ENCODE measurements around the gene BLID. TPM values are rescaled to one million over a fixed set of nuclear protein-coding genes. Genes with fewer than 3 reads are reported as not detected.
A peak's percentile ranks its signal among the peaks of the same experiment; 100 is the strongest.

Gene BLID
- total and polyA plus RNA-seq, 2 of the 8 experiments (the other 6 are each of a cell fraction or from before 2014, with no cell fraction given), result not detected

DNA sequence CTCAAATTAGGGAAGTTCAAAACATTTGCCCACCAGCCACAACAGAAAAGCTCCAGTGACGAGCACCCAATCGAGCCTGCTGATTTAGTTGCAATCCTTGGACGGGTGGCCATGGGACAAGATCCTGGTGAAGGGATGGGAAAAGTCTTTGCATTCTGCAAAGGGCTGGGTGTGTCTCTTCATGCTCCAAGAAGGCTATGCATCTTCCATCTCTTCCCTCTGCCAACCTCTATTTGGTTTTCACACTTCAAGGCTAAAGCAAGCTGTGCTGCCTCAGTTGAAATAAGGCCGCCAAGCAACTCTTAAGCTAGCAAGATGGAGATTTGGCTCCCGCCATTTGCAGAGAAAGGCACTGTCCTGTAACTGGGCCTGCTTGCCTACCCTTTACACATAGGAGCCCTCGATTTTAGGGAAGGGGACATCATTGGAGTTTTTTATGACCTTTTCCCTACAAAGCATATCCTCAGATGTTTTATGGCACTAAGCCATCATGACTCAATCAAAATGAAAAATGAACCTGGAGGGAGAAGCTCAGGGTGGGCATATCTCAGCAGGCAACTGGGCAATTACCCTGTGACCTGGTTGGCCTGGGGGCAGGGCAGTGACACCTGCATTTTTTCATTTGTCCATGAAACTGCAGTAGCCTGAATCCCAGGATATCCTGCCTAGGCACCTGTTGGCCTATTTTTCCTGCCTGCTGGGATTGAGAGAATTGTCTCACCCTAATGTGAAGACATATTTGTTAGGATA lies 45.0 kb upstream of the BLID start:
- Histone ChIP-seq H3K4me1 (replicated peaks in 1 of 4; ENCODE audit: control insufficient read depth in 3 of 4, insufficient read depth in 4 of 4, low read length in 3 of 4) (peaks cover 0 to 7% (median 4%) of the 10 kb centered on the region in 4 experiments; a peak in 4 of 7 replicates), H3K79me1 (ENCODE audit: low read depth, low read length) (no peaks in the 10 kb centered on the region), H3K4me2 (ENCODE audit: insufficient read depth in 1 of 2, low read depth in 2 of 2, low read length in 2 of 2) (no peak overlapping the region), H3K14ac (ENCODE audit: insufficient read length) (no peak overlapping the region), H3K56ac (replicated peaks; ENCODE audit: insufficient read length, low read depth, low read length) (no peak overlapping the region), H3K23me2 (ENCODE audit: low read depth, low read length) (no peaks in the 10 kb centered on the region), H2BK12ac (ENCODE audit: low read depth, low read length) (peak overlapping the region; percentile 53; the same call in 1 of the 2 replicates), H3K4ac (replicated peaks; ENCODE audit: insufficient read length, low read depth, low read length) (no peak overlapping the region), H2BK20ac (ENCODE audit: low read length) (no peak overlapping the region), H3K18ac (ENCODE audit: extremely low read depth, low read length) (no peak overlapping the region), H2BK5ac (ENCODE audit: low read depth, low read length) (no peak overlapping the region), H3K27ac (ENCODE audit: low read depth, low read length) (no peak overlapping the region), H2BK120ac (replicated peaks; ENCODE audit: low read depth, low read length) (no peak overlapping the region), H2AK5ac (ENCODE audit: low read depth, low read length) (peak overlapping the region; percentile 77; the same call in 1 of the 2 replicates), H3K79me2 (ENCODE audit: control insufficient read depth in 1 of 2, insufficient read depth in 2 of 2, low read length in 2 of 2) (no peaks in the 10 kb centered on the region), H4K20me1 (replicated peaks in 1 of 2; ENCODE audit: control insufficient read depth in 1 of 2, insufficient read depth in 2 of 2, low read length in 2 of 2) (no peaks in the 10 kb centered on the region), H4K8ac (ENCODE audit: extremely low read depth, insufficient read depth, low read length) (no peak overlapping the region), H4K91ac (replicated peaks; ENCODE audit: insufficient read length, low read length) (no peak overlapping the region), H2BK15ac (ENCODE audit: low read length) (no peak overlapping the region), H3K36me3 (ENCODE audit: control insufficient read depth in 2 of 4, insufficient read depth in 4 of 4, low read length in 3 of 4) (no peaks in the 10 kb centered on the region), H3K23ac (ENCODE audit: insufficient read length) (no peak overlapping the region), H3K9me3 (ENCODE audit: insufficient read depth in 2 of 2, low read depth in 1 of 2, low read length in 1 of 2) (no peaks in the 10 kb centered on the region), H3K27me3 (replicated peaks in 1 of 4; ENCODE audit: control insufficient read depth in 3 of 4, extremely low read depth in 1 of 4, insufficient read depth in 3 of 4, low read length in 3 of 4) (no peaks in the 10 kb centered on the region), H3K9ac (replicated peaks in 1 of 4; ENCODE audit: extremely low read depth in 1 of 4, low read depth in 3 of 4, low read length in 3 of 4) (no peak overlapping the region), H2AFZ (ENCODE audit: low read length) (no peak overlapping the region), H3K4me3 (ENCODE audit: extremely low read depth in 1 of 4, insufficient read depth in 2 of 4, low read depth in 3 of 4, low read length in 4 of 4) (no peak overlapping the region), H4K5ac (ENCODE audit: insufficient read length, low read depth, low read length) (no peak overlapping the region)
- WGBS, 2 experiments (ENCODE audit: extremely low coverage in 1 of 2, insufficient coverage in 1 of 2, insufficient read length in 1 of 2, insufficient replicate concordance in 2 of 2, low coverage in 1 of 2, low lambda C conversion rate in 2 of 2, missing lambda C conversion rate in 1 of 2), result 87% methylated on average over 6 of the region's 6 CpGs; no CpG with 5 or more reads in 1 of the 2 experiments
- POLR2A ChIA-PET (ENCODE audit: partially characterized antibody), result no interaction called here
- CTCF ChIA-PET (ENCODE audit: partially characterized antibody), result interaction anchor here (1.2 kb wide), 1 partner anchor 506 kb away, joined by 3 read pairs; no protein-coding TSS in a partner anchor
- no peak for DNase-seq (ENCODE audit: low read depth in 1 of 2, low spot score in 2 of 2)
- FAIRE-seq, result no peak
- no peak for TF ChIP-seq SP2 (IDR thresholded peaks at IDR 0.05; ENCODE audit: low read length)
- TF ChIP-seq RAD21 (IDR thresholded peaks at IDR 0.05 in 1 of 2, conservative IDR thresholded peaks at IDR 0.05 in 1 of 2; ENCODE audit: low read depth in 2 of 2, low read length in 2 of 2), result no peak
- TF ChIP-seq RXRA (IDR thresholded peaks at IDR 0.05; ENCODE audit: insufficient read depth, low read depth, low read length), result no peak
- no peak for TF ChIP-seq FOSL1 (IDR thresholded peaks at IDR 0.05; ENCODE audit: insufficient read depth, low read depth, low read length)
- TF ChIP-seq NRF1 (IDR thresholded peaks at IDR 0.05; ENCODE audit: low read depth, low read length), result no peak
- TF ChIP-seq CTBP2 (IDR thresholded peaks at IDR 0.05; ENCODE audit: borderline replicate concordance, insufficient read depth, insufficient read length, low read length), result no peak
- TF ChIP-seq SRF (IDR thresholded peaks at IDR 0.05; ENCODE audit: low read depth, low read length), result no peak
- no peak for TF ChIP-seq EGR1 (IDR thresholded peaks at IDR 0.05; ENCODE audit: borderline replicate concordance, low read depth, low read length)
- no peak for TF ChIP-seq SIRT6 (IDR thresholded peaks at IDR 0.05; ENCODE audit: low read length)
- TF ChIP-seq BACH1 (IDR thresholded peaks at IDR 0.05; ENCODE audit: low read length), result no peak
- TF ChIP-seq MAFK (IDR thresholded peaks at IDR 0.05; ENCODE audit: low read depth, low read length), result no peak
